ENCODE measurements around the gene FFAR4.

FFAR4 gene

GRCh38 chr10:93584445-93584844, 18.0 kb downstream of the FFAR4 start:
- Histone ChIP-seq H3K9ac (ENCODE audit: low read length) (no peak overlapping the region), H2AK5ac (ENCODE audit: low read length, severe bottlenecking) (no peak overlapping the region), H3K4me2 (ENCODE audit: low read length, poor library complexity, severe bottlenecking) (no peak overlapping the region), H2BK5ac (ENCODE audit: low read depth, low read length, poor library complexity, severe bottlenecking) (no peak overlapping the region), H3K18ac (ENCODE audit: low read depth in 1 of 2, low read length in 2 of 2) (no peak overlapping the region), H3K9me3 (ENCODE audit: control insufficient read depth, low read length) (peaks cover 7% of the 10 kb centered on the region), H3K4ac (ENCODE audit: low read depth in 1 of 2, low read length in 2 of 2) (no peak overlapping the region), H3K36me3 (ENCODE audit: control insufficient read depth in 1 of 2, insufficient read depth in 2 of 2, low read depth in 1 of 2, low read length in 2 of 2) (no peaks in the 10 kb centered on the region), H3K14ac (ENCODE audit: low read length in 2 of 2) (no peak overlapping the region), H2BK120ac (ENCODE audit: low read depth, low read length) (no peak overlapping the region), H2BK12ac (ENCODE audit: low read length in 2 of 2) (no peak overlapping the region), H4K8ac (ENCODE audit: low read length) (no peak overlapping the region), H3K27me3 (ENCODE audit: control insufficient read depth in 1 of 2, insufficient read depth in 1 of 2, low read length in 2 of 2) (peaks cover 19 to 30% of the 10 kb centered on the region in 2 experiments), H3K79me1 (replicated peaks; ENCODE audit: low read length, poor library complexity, severe bottlenecking) (no peaks in the 10 kb centered on the region), H4K91ac (ENCODE audit: low read length) (no peak overlapping the region), H3K4me3 (ENCODE audit: insufficient read depth in 1 of 2, low read depth in 1 of 2, low read length in 2 of 2) (no peak overlapping the region), H3K27ac (ENCODE audit: low read length, poor library complexity, severe bottlenecking) (no peak overlapping the region), H3K23ac (ENCODE audit: low read length in 2 of 2) (no peak overlapping the region), H3K4me1 (ENCODE audit: control insufficient read depth, insufficient read depth, low read depth, low read length) (no peaks in the 10 kb centered on the region), H2AFZ (ENCODE audit: low read depth, low read length) (no peak overlapping the region), H2BK15ac (ENCODE audit: low read depth, poor library complexity, severe bottlenecking) (no peak overlapping the region)
- DNase-seq = no peak
- WGBS = 95% methylated on average over 7 of the region's 7 CpGs

GRCh38 chr10:93589648-93590562, 23.4 kb downstream of the FFAR4 start:
- Histone ChIP-seq H3K79me1 (replicated peaks; ENCODE audit: low read length, poor library complexity, severe bottlenecking) (no peaks in the 10 kb centered on the region), H4K8ac (ENCODE audit: low read length) (no peak overlapping the region), H3K4ac (ENCODE audit: low read depth in 1 of 2, low read length in 2 of 2) (no peak overlapping the region), H3K27me3 (ENCODE audit: control insufficient read depth in 1 of 2, insufficient read depth in 1 of 2, low read length in 2 of 2) (peaks cover 11 to 54% of the 10 kb centered on the region in 2 experiments), H3K23ac (ENCODE audit: low read length in 2 of 2) (no peak overlapping the region), H2BK5ac (ENCODE audit: low read depth, low read length, poor library complexity, severe bottlenecking) (no peak overlapping the region), H2BK120ac (ENCODE audit: low read depth, low read length) (no peak overlapping the region), H3K36me3 (ENCODE audit: control insufficient read depth in 1 of 2, insufficient read depth in 2 of 2, low read depth in 1 of 2, low read length in 2 of 2) (no peaks in the 10 kb centered on the region), H3K9ac (ENCODE audit: low read length) (no peak overlapping the region), H2AK5ac (ENCODE audit: low read length, severe bottlenecking) (no peak overlapping the region), H3K9me3 (ENCODE audit: control insufficient read depth, low read length) (no peaks in the 10 kb centered on the region), H3K4me1 (ENCODE audit: control insufficient read depth, insufficient read depth, low read depth, low read length) (no peaks in the 10 kb centered on the region), H3K18ac (ENCODE audit: low read depth in 1 of 2, low read length in 2 of 2) (no peak overlapping the region), H2AFZ (ENCODE audit: low read depth, low read length) (no peak overlapping the region), H3K27ac (ENCODE audit: low read length, poor library complexity, severe bottlenecking) (no peak overlapping the region), H3K4me3 (ENCODE audit: insufficient read depth in 1 of 2, low read depth in 1 of 2, low read length in 2 of 2) (no peak overlapping the region), H3K4me2 (ENCODE audit: low read length, poor library complexity, severe bottlenecking) (no peak overlapping the region), H2BK12ac (ENCODE audit: low read length in 2 of 2) (no peak overlapping the region), H4K91ac (ENCODE audit: low read length) (no peak overlapping the region), H2BK15ac (ENCODE audit: low read depth, poor library complexity, severe bottlenecking) (no peak overlapping the region), H3K14ac (ENCODE audit: low read length in 2 of 2) (no peak overlapping the region)
- DNase-seq = no peak
- 88% methylated on average over 15 of the region's 15 CpGs for WGBS

DNA sequence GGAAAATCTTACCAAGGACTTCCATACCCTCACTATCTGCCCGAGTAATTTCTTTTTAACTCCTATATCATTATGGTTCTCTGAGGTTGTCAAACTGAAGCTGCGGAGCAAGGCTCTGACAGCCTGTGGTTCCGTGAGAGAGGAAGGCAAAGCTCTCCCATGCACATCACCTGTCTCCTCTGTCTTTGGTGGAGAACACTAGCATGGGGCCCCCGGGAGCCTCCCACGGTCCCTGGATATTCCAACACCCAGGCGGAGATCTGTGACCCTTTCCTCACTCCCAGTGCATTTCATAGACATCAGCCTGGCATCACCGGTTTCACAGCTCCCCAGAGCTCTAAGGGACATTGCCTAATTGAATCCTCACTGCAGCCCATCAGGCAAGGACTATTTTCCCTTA, 24.2 kb downstream of the FFAR4 start:
- Histone ChIP-seq H3K4me3 (ENCODE audit: insufficient read depth in 1 of 2, low read depth in 1 of 2, low read length in 2 of 2) (no peak overlapping the region), H2BK12ac (ENCODE audit: low read length in 2 of 2) (no peak overlapping the region), H3K27me3 (ENCODE audit: control insufficient read depth in 1 of 2, insufficient read depth in 1 of 2, low read length in 2 of 2) (peaks cover 3 to 52% of the 10 kb centered on the region in 2 experiments), H3K18ac (ENCODE audit: low read depth in 1 of 2, low read length in 2 of 2) (no peak overlapping the region), H2BK120ac (ENCODE audit: low read depth, low read length) (no peak overlapping the region), H3K4me2 (ENCODE audit: low read length, poor library complexity, severe bottlenecking) (no peak overlapping the region), H3K27ac (ENCODE audit: low read length, poor library complexity, severe bottlenecking) (no peak overlapping the region), H2BK5ac (ENCODE audit: low read depth, low read length, poor library complexity, severe bottlenecking) (no peak overlapping the region), H4K91ac (ENCODE audit: low read length) (no peak overlapping the region), H2AFZ (ENCODE audit: low read depth, low read length) (no peak overlapping the region), H2BK15ac (ENCODE audit: low read depth, poor library complexity, severe bottlenecking) (no peak overlapping the region), H3K79me1 (replicated peaks; ENCODE audit: low read length, poor library complexity, severe bottlenecking) (no peaks in the 10 kb centered on the region), H3K36me3 (ENCODE audit: control insufficient read depth in 1 of 2, insufficient read depth in 2 of 2, low read depth in 1 of 2, low read length in 2 of 2) (no peaks in the 10 kb centered on the region), H3K23ac (ENCODE audit: low read length in 2 of 2) (no peak overlapping the region), H3K4ac (ENCODE audit: low read depth in 1 of 2, low read length in 2 of 2) (no peak overlapping the region), H4K8ac (ENCODE audit: low read length) (no peak overlapping the region), H3K9ac (ENCODE audit: low read length) (no peak overlapping the region), H3K4me1 (ENCODE audit: control insufficient read depth, insufficient read depth, low read depth, low read length) (peaks cover 4% of the 10 kb centered on the region), H3K14ac (ENCODE audit: low read length in 2 of 2) (no peak overlapping the region), H2AK5ac (ENCODE audit: low read length, severe bottlenecking) (no peak overlapping the region), H3K9me3 (ENCODE audit: control insufficient read depth, low read length) (no peaks in the 10 kb centered on the region)
- WGBS = 95% methylated on average over 7 of the region's 7 CpGs
- DNase-seq = no peak

DNA sequence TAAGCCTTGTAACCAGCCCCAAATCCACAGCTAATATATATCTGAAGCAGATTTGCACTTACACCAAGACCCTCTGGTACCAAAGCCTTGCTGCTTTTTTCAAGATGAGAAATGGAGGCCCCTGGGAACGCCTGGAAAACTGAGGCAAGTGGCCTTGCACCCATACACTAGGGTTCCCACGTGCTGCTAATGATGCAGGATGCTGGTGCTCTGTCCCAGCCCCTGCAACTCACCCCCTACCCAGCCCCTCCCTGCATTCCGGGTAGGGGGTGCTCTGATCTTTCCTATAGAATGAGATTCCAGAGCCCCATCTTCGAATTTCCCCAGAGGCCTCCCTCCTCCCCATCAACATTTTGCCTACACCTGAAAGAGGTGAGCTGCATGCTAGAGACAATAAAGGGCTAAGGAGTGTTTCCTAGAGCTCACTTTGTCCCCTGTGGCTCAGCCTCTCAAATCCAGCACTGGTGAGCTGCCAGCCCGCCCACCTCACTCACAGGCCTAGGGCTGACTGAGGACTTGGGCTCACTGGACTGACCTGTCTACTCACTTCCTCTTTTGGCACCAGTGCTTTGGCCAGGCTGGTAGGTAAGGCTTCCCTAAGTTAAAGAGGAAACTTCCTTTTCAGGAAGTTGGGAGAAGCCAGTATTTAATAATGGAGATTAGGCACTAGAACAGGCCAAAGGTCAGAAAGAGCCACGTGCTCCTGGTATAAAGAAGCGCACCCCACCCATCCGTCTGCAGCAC, 24.8 kb downstream of the FFAR4 start:
- H3K27ac ChIP-seq (ENCODE audit: low read length, poor library complexity, severe bottlenecking) = no peak overlapping the region
- no peak overlapping the region for H3K18ac ChIP-seq (ENCODE audit: low read depth in 1 of 2, low read length in 2 of 2)
- no peak overlapping the region for H2BK5ac ChIP-seq (ENCODE audit: low read depth, low read length, poor library complexity, severe bottlenecking)
- no peak overlapping the region for H3K23ac ChIP-seq (ENCODE audit: low read length in 2 of 2)
- no peak overlapping the region for H2BK120ac ChIP-seq (ENCODE audit: low read depth, low read length)
- no peak overlapping the region for H3K14ac ChIP-seq (ENCODE audit: low read length in 2 of 2)
- no peak overlapping the region for H2BK12ac ChIP-seq (ENCODE audit: low read length in 2 of 2)
- peaks cover 3 to 52% of the 10 kb centered on the region in 2 experiments for H3K27me3 ChIP-seq (ENCODE audit: control insufficient read depth in 1 of 2, insufficient read depth in 1 of 2, low read length in 2 of 2)
- H3K4me2 ChIP-seq (ENCODE audit: low read length, poor library complexity, severe bottlenecking) = no peak overlapping the region
- no peak overlapping the region for H4K8ac ChIP-seq (ENCODE audit: low read length)
- DNase-seq = no peak
- no peak overlapping the region for H2BK15ac ChIP-seq (ENCODE audit: low read depth, poor library complexity, severe bottlenecking)
- WGBS = 71% methylated on average over 4 of the region's 8 CpGs
- no peaks in the 10 kb centered on the region for H3K79me1 ChIP-seq (replicated peaks; ENCODE audit: low read length, poor library complexity, severe bottlenecking)
- no peaks in the 10 kb centered on the region for H3K9me3 ChIP-seq (ENCODE audit: control insufficient read depth, low read length)
- no peak overlapping the region for H2AK5ac ChIP-seq (ENCODE audit: low read length, severe bottlenecking)
- no peak overlapping the region for H3K9ac ChIP-seq (ENCODE audit: low read length)
- no peak overlapping the region for H3K4me3 ChIP-seq (ENCODE audit: insufficient read depth in 1 of 2, low read depth in 1 of 2, low read length in 2 of 2)
- no peak overlapping the region for H3K4ac ChIP-seq (ENCODE audit: low read depth in 1 of 2, low read length in 2 of 2)
- H3K36me3 ChIP-seq (ENCODE audit: control insufficient read depth in 1 of 2, insufficient read depth in 2 of 2, low read depth in 1 of 2, low read length in 2 of 2) = no peaks in the 10 kb centered on the region
- no peak overlapping the region for H4K91ac ChIP-seq (ENCODE audit: low read length)
- H3K4me1 ChIP-seq (ENCODE audit: control insufficient read depth, insufficient read depth, low read depth, low read length) = peaks cover 6% of the 10 kb centered on the region
- no peak overlapping the region for H2AFZ ChIP-seq (ENCODE audit: low read depth, low read length)

All from mesenchymal stem cell (in vitro differentiated cells and primary cell).